Left renal pelvis (tissue), 4 donors: ENCODE results near the gene MTRFR. TPM values are rescaled to one million over a fixed set of nuclear protein-coding genes. Genes with fewer than 3 reads are reported as not detected.
"Not testable (repeated sequence)": the region's sequence is repeated elsewhere in the genome, so short reads cannot be mapped to it uniquely, and the experiment has no call there.

Experiments used
- DNase-seq, 4 donors: peaks; one replicate each; pipeline ENCODE4 v3.0.0-alpha.2; 2013; ENCODE audit warnings: low read depth in 4 of 4, low spot score in 3 of 4
- polyA plus RNA-seq, 4 donors: library from polyadenylated mRNA; unstranded; fragments of 120-200 nt; gene quantifications; one replicate each; pipeline ENCODE4 v1.2.1, GENCODE V29; 2013; ENCODE audit not compliant: insufficient read length in 4 of 4

The MTRFR gene
- 10 to 100 TPM; 18.7 to 25.8 (median 20.6) TPM for polyA plus RNA-seq

- DNase-seq = peak; percentile 98 to 99 (median 99)
Observed at GRCh38 chr12:123232807-123233504, at the start of gene MTRFR, which contains the start of gene MPHOSPH9. Gene MTRFR (plus strand): TSS chr12:123233436. CDS start chr12:123253675, 20,239 bp downstream. Gene MPHOSPH9 (minus strand): TSS chr12:123233141. CDS start chr12:123230364, 2,777 bp downstream.

GRCh38 chr12:123187637-123188036 is 45.6 kb upstream of the MTRFR start:
- DNase-seq = no peak

GRCh38 chr12:123199936-123200335 is 33.3 kb upstream of the MTRFR start:
- DNase-seq = no peak

- DNase-seq = no peak
Observed at GRCh38 chr12:123200414-123200813, 32.8 kb upstream of the MTRFR start.

GRCh38 chr12:123206794-123207193 is 26.4 kb upstream of the MTRFR start:
- not testable (repeated sequence) for DNase-seq

GRCh38 chr12:123207815-123208214 is 25.4 kb upstream of the MTRFR start:
- not testable (repeated sequence) for DNase-seq

GRCh38 chr12:123223241-123223668 is 10.0 kb upstream of the MTRFR start:
- DNase-seq = no peak

GRCh38 chr12:123225443-123225842 is 7.8 kb upstream of the MTRFR start:
- DNase-seq = no peak

GRCh38 chr12:123227581-123228258 is 5.5 kb upstream of the MTRFR start:
- no peak for DNase-seq

- DNase-seq = no peak
Observed at GRCh38 chr12:123229051-123229450, 4.2 kb upstream of the MTRFR start.

- no peak for DNase-seq
Observed at GRCh38 chr12:123231931-123232330, 1.3 kb upstream of the MTRFR start.

- no peak for DNase-seq
Observed at GRCh38 chr12:123232472-123232806, 797 bp upstream of the MTRFR start.

GRCh38 chr12:123233505-123234308 is 471 bp downstream of the MTRFR start:
- no peak for DNase-seq

GRCh38 chr12:123237646-123238329 is 4.6 kb downstream of the MTRFR start:
- peak in 1 of 4 donors; percentile 18 for DNase-seq

- DNase-seq = no peak
Observed at GRCh38 chr12:123238330-123238682, 5.1 kb downstream of the MTRFR start.

- no peak for DNase-seq
Observed at GRCh38 chr12:123238961-123239360, 5.7 kb downstream of the MTRFR start.

GRCh38 chr12:123242116-123242904 is 9.1 kb downstream of the MTRFR start:
- DNase-seq = no peak

- DNase-seq = no peak
Observed at GRCh38 chr12:123243671-123244262, 10.5 kb downstream of the MTRFR start.

- DNase-seq = no peak
Observed at GRCh38 chr12:123245678-123246077, 12.4 kb downstream of the MTRFR start.
